Mesendoderm (in vitro differentiated cells): ENCODE data around the gene MAN1A1.

Experiments used
- DNase-seq: peaks from one replicate; pipeline ENCODE4 v3.0.0; 2013
- H2AK5ac ChIP-seq: 2 replicates; pipeline ENCODE4 v1.6.1; 2013; ENCODE audit warnings: low read length, inconsistent platforms
- H2BK120ac ChIP-seq: 2 replicates; pipeline ENCODE4 v1.6.1; 2013; ENCODE audit warnings: low read depth, mild to moderate bottlenecking, low read length, moderate library complexity, mixed read lengths
- H2BK15ac ChIP-seq: replicated peaks from 2 replicates; pipeline ENCODE4 v1.6.1; 2013; ENCODE audit warnings: low read depth, mild to moderate bottlenecking, moderate library complexity
- H2BK5ac ChIP-seq: 2 replicates; pipeline ENCODE4 v1.6.1; 2013; ENCODE audit warnings: low read length, inconsistent platforms
- H3K18ac ChIP-seq: 2 replicates; pipeline ENCODE4 v1.6.1; 2013; ENCODE audit warnings: mild to moderate bottlenecking, low read length, mixed read lengths
- H3K23ac ChIP-seq: one replicate; pipeline ENCODE4 v1.6.1; 2013; ENCODE audit warnings: low read length
- H3K27ac ChIP-seq: 2 replicates; pipeline ENCODE4 v1.5.1; 2013; ENCODE audit warnings: low read depth, mild to moderate bottlenecking, inconsistent platforms, low read length, moderate library complexity
- H3K27me3 ChIP-seq: 2 replicates; pipeline ENCODE4 v1.6.1; 2013; ENCODE audit warnings: low read length, control low read depth, mild to moderate bottlenecking, inconsistent platforms; ENCODE audit not compliant: insufficient read depth, poor library complexity
- H3K36me3 ChIP-seq: 2 replicates; pipeline ENCODE4 v1.6.1; 2013; ENCODE audit warnings: low read length, inconsistent platforms; ENCODE audit not compliant: control insufficient read depth, insufficient read depth
- H3K4ac ChIP-seq: one replicate; pipeline ENCODE4 v1.6.1; 2013; ENCODE audit warnings: low read depth, mild to moderate bottlenecking, low read length, moderate library complexity
- H3K4me1 ChIP-seq: 2 replicates; pipeline ENCODE4 v1.6.1; 2013; ENCODE audit warnings: low read depth, low read length, inconsistent platforms; ENCODE audit not compliant: control insufficient read depth
- H3K4me2 ChIP-seq: 2 replicates; pipeline ENCODE4 v1.6.1; 2013; ENCODE audit warnings: low read length
- H3K4me3 ChIP-seq: 2 replicates; pipeline ENCODE4 v1.5.1; 2013; ENCODE audit warnings: mild to moderate bottlenecking, low read length
- H3K56ac ChIP-seq: one replicate; pipeline ENCODE4 v1.6.1; 2013; ENCODE audit warnings: low read length
- H3K79me1 ChIP-seq: 2 replicates; pipeline ENCODE4 v1.6.1; 2013; ENCODE audit warnings: low read length, inconsistent platforms
- H3K79me2 ChIP-seq: 2 replicates; pipeline ENCODE4 v1.6.1; 2013; ENCODE audit warnings: mild to moderate bottlenecking, low read length; ENCODE audit not compliant: control insufficient read depth, insufficient read depth
- H3K9ac ChIP-seq: 2 replicates; pipeline ENCODE4 v1.6.1; 2013; ENCODE audit warnings: low read length, inconsistent platforms
- H4K5ac ChIP-seq: one replicate; pipeline ENCODE4 v1.6.1; 2013; ENCODE audit warnings: low read length
- H4K8ac ChIP-seq: one replicate; pipeline ENCODE4 v1.6.1; 2013; ENCODE audit warnings: low read depth, mild to moderate bottlenecking, control low read depth, low read length, moderate library complexity
- WGBS: extraction: QIAGEN DNeasy Blood & Tissue Kit; methylation state at CpG from one replicate; pipeline ENCODE4 v1.1.7; 2013; ENCODE audit warnings: low lambda C conversion rate, missing lambda C conversion rate; ENCODE audit not compliant: insufficient coverage; ENCODE audit errors: extremely low coverage; 5-methylcytosine and 5-hydroxymethylcytosine counted together

Gene MAN1A1

GRCh38 chr6:119355157-119355556, 5.6 kb upstream of the MAN1A1 start:
- Histone ChIP-seq H3K9ac (no peak overlapping the region), H3K27me3 (no peaks in the 10 kb centered on the region), H3K4ac (no peak overlapping the region), H3K23ac (no peak overlapping the region), H2BK120ac (no peak overlapping the region), H2BK15ac (no peak overlapping the region), H3K4me3 (no peak overlapping the region), H3K36me3 (no peaks in the 10 kb centered on the region), H3K4me2 (no peak overlapping the region), H2AK5ac (no peak overlapping the region), H3K56ac (no peak overlapping the region), H3K79me1 (no peaks in the 10 kb centered on the region), H4K5ac (no peak overlapping the region), H2BK5ac (no peak overlapping the region), H3K18ac (no peak overlapping the region), H3K4me1 (no peaks in the 10 kb centered on the region), H4K8ac (no peak overlapping the region), H3K79me2 (no peaks in the 10 kb centered on the region), H3K27ac (no peak overlapping the region)
- WGBS = no CpG with 5 or more reads among the region's 2 CpGs
- no peak for DNase-seq

GRCh38 chr6:119353696-119354095, 4.1 kb upstream of the MAN1A1 start:
- no peak overlapping the region for H2BK15ac ChIP-seq
- no peaks in the 10 kb centered on the region for H3K27me3 ChIP-seq
- no peak overlapping the region for H3K56ac ChIP-seq
- no peak overlapping the region for H3K4me3 ChIP-seq
- H3K27ac ChIP-seq = no peak overlapping the region
- H3K4me2 ChIP-seq = no peak overlapping the region
- no peaks in the 10 kb centered on the region for H3K4me1 ChIP-seq
- no peak overlapping the region for H4K5ac ChIP-seq
- H3K9ac ChIP-seq = no peak overlapping the region
- H2AK5ac ChIP-seq = no peak overlapping the region
- no peaks in the 10 kb centered on the region for H3K79me2 ChIP-seq
- no peak overlapping the region for H3K23ac ChIP-seq
- no peak overlapping the region for H4K8ac ChIP-seq
- H3K79me1 ChIP-seq = no peaks in the 10 kb centered on the region
- no peak overlapping the region for H2BK5ac ChIP-seq
- WGBS = no CpG with 5 or more reads among the region's 4 CpGs
- H3K36me3 ChIP-seq = no peaks in the 10 kb centered on the region
- no peak overlapping the region for H3K4ac ChIP-seq
- no peak overlapping the region for H2BK120ac ChIP-seq
- H3K18ac ChIP-seq = no peak overlapping the region
- DNase-seq = no peak

GRCh38 chr6:119352001-119352400, 2.4 kb upstream of the MAN1A1 start:
- Histone ChIP-seq H3K27me3 (no peaks in the 10 kb centered on the region), H4K8ac (no peak overlapping the region), H4K5ac (no peak overlapping the region), H2BK120ac (no peak overlapping the region), H2AK5ac (no peak overlapping the region), H3K4ac (no peak overlapping the region), H3K18ac (no peak overlapping the region), H3K79me1 (peaks cover 8% of the 10 kb centered on the region), H3K4me2 (no peak overlapping the region), H3K4me3 (no peak overlapping the region), H3K4me1 (no peaks in the 10 kb centered on the region), H3K56ac (no peak overlapping the region), H3K27ac (no peak overlapping the region), H3K79me2 (peaks cover 11% of the 10 kb centered on the region), H3K9ac (no peak overlapping the region), H2BK5ac (no peak overlapping the region), H3K23ac (no peak overlapping the region), H3K36me3 (no peaks in the 10 kb centered on the region), H2BK15ac (no peak overlapping the region)
- no CpG with 5 or more reads among the region's 1 CpG for WGBS
- DNase-seq = no peak

- Histone ChIP-seq H3K18ac (no peak overlapping the region), H3K27ac (no peak overlapping the region), H3K4me3 (no peak overlapping the region), H2AK5ac (no peak overlapping the region), H3K36me3 (no peaks in the 10 kb centered on the region), H2BK15ac (no peak overlapping the region), H3K79me1 (peaks cover 13% of the 10 kb centered on the region), H3K23ac (no peak overlapping the region), H3K4ac (no peak overlapping the region), H2BK5ac (no peak overlapping the region), H3K56ac (no peak overlapping the region), H3K4me2 (no peak overlapping the region), H3K79me2 (peaks cover 20% of the 10 kb centered on the region), H2BK120ac (no peak overlapping the region), H4K8ac (no peak overlapping the region), H3K9ac (no peak overlapping the region), H3K27me3 (no peaks in the 10 kb centered on the region), H3K4me1 (peaks cover 3% of the 10 kb centered on the region), H4K5ac (no peak overlapping the region)
- no peak for DNase-seq
- WGBS = no CpG with 5 or more reads among the region's 3 CpGs
These were observed 1.4 kb upstream of the MAN1A1 start for GRCh38 chr6:119350952-119351372.

- peak overlapping the region; percentile 41 for H3K27ac ChIP-seq
- no peak overlapping the region for H2BK5ac ChIP-seq
- peak overlapping the region; percentile 85 for H3K18ac ChIP-seq
- H3K4ac ChIP-seq = peak overlapping the region; percentile 71
- H3K4me3 ChIP-seq = peak overlapping the region; percentile 54
- no peak overlapping the region for H2BK120ac ChIP-seq
- DNase-seq = peak; percentile 40
- H3K23ac ChIP-seq = peak overlapping the region; percentile 16
- H3K4me1 ChIP-seq = peaks cover 3% of the 10 kb centered on the region
- no peak overlapping the region for H4K8ac ChIP-seq
- H3K9ac ChIP-seq = peak overlapping the region; percentile 76
- H2BK15ac ChIP-seq = no peak overlapping the region
- H3K56ac ChIP-seq = peak overlapping the region; percentile 86
- no CpG with 5 or more reads among the region's 24 CpGs for WGBS
- H3K27me3 ChIP-seq = no peaks in the 10 kb centered on the region
- H3K36me3 ChIP-seq = no peaks in the 10 kb centered on the region
- H3K79me1 ChIP-seq = peaks cover 13% of the 10 kb centered on the region
- H2AK5ac ChIP-seq = no peak overlapping the region
- H3K79me2 ChIP-seq = peaks cover 21% of the 10 kb centered on the region
- no peak overlapping the region for H4K5ac ChIP-seq
- H3K4me2 ChIP-seq = peak overlapping the region; percentile 67
These were observed 816 bp upstream of the MAN1A1 start for GRCh38 chr6:119350202-119350951.
